Esophagus muscularis mucosa (tissue), 4 donors: Measurements from ENCODE around the gene NANS.

Source experiments
- CTCF ChIP-seq, 3 experiments: fragments of 200-600 bp in 2 of 3; fragments of 450-650 bp in 1 of 3; sonication (generic) in 2 of 3; IDR thresholded peaks; one replicate each; pipeline ENCODE4 v1.5.1; 2017 to 2019; ENCODE audit warnings: antibody characterized with exemption in 3 of 3, mild to moderate bottlenecking in 2 of 3, moderate library complexity in 1 of 3
- EP300 ChIP-seq: sonication (generic); formaldehyde crosslinking; IDR thresholded peaks from one replicate; pipeline ENCODE4 v1.6.1; 2017; ENCODE audit warnings: antibody characterized with exemption
- POLR2A ChIP-seq: fragments of 450-650 bp; IDR thresholded peaks from one replicate; pipeline ENCODE4 v1.6.1; 2017; ENCODE audit warnings: antibody characterized with exemption, moderate library complexity, mild to moderate bottlenecking, low read depth

- TF ChIP-seq CTCF (IDR thresholded peaks at IDR 0.05) (no peak), EP300 (no peak), POLR2A (no peak)
Measured at GRCh38 chr9:98085058-98085457, 28.5 kb downstream of the NANS start.
